Smooth muscle cell (in vitro differentiated cells): ENCODE data around the gene DUS3L. TPM values are rescaled to one million over a fixed set of nuclear protein-coding genes. Genes with fewer than 3 reads are reported as not detected.

Experiments used
- DNase-seq: peaks from one replicate; lab custom pipeline; 2025; ENCODE audit not compliant: unreplicated experiment; lab: John Stamatoyannopoulos, UW
- H2AFZ ChIP-seq: fragments of 200-600 bp; sonication (generic); 2 replicates; pipeline ENCODE4 v1.6.0; 2016; ENCODE audit warnings: antibody characterized with exemption, low read depth, mild to moderate bottlenecking
- H3F3A ChIP-seq: fragments of 200-600 bp; sonication (generic); 2 replicates; pipeline ENCODE4 v1.6.0; 2017; ENCODE audit warnings: antibody characterized with exemption, low read depth
- H3K27ac ChIP-seq: fragments of 200-600 bp; sonication (generic); 2 replicates; pipeline ENCODE4 v1.5.1; 2016; ENCODE audit warnings: low read depth, mild to moderate bottlenecking
- H3K27me3 ChIP-seq: fragments of 200-600 bp; sonication (generic); 2 replicates; pipeline ENCODE4 v1.6.1; 2016; ENCODE audit warnings: low read depth, mild to moderate bottlenecking
- H3K36me3 ChIP-seq: fragments of 200-600 bp; sonication (generic); 2 replicates; pipeline ENCODE4 v1.5.1; 2016; ENCODE audit warnings: low read depth
- H3K4me1 ChIP-seq: fragments of 200-600 bp; sonication (generic); 2 replicates; pipeline ENCODE4 v1.5.1; 2016; ENCODE audit warnings: low read depth
- H3K4me2 ChIP-seq: fragments of 200-600 bp; sonication (generic); 2 replicates; pipeline ENCODE4 v1.6.0; 2016; ENCODE audit warnings: mild to moderate bottlenecking
- H3K4me3 ChIP-seq: fragments of 200-600 bp; sonication (generic); 2 replicates; pipeline ENCODE4 v1.5.1; 2016; ENCODE audit warnings: mild to moderate bottlenecking
- H3K79me2 ChIP-seq: fragments of 200-600 bp; sonication (generic); 2 replicates; pipeline ENCODE4 v1.6.0; 2016; ENCODE audit warnings: low read depth, mild to moderate bottlenecking
- H3K9ac ChIP-seq: fragments of 200-600 bp; sonication (generic); 2 replicates; pipeline ENCODE4 v1.6.0; 2016; ENCODE audit warnings: low read depth
- H3K9me3 ChIP-seq: fragments of 200-600 bp; sonication (generic); replicated peaks from 2 replicates; pipeline ENCODE4 v1.5.1; 2016; ENCODE audit warnings: low read depth
- H4K20me1 ChIP-seq: fragments of 200-600 bp; sonication (generic); 2 replicates; pipeline ENCODE4 v1.6.0; 2016; ENCODE audit warnings: low read depth
- WGBS: methylation state at CpG from one replicate; pipeline ENCODE4 v1.1.7; 2016; ENCODE audit warnings: low lambda C conversion rate; 5-methylcytosine and 5-hydroxymethylcytosine counted together
- polyA plus RNA-seq: library from polyadenylated mRNA; unstranded; fragments of >200 nt; fragmentation: Nextera tagmentation; extraction: Ambion mirVana; gene quantifications from 2 replicates; pipeline ENCODE4 v1.2.1, GENCODE V29; 2016
- total RNA-seq: library from RNA; depleted of rRNA; stranded (reverse); fragments of >200 nt; gene quantifications from 2 replicates; pipeline ENCODE4 v1.2.3, GENCODE V29; 2014
- TF ChIP-seq, protein P1 (sequence below): fragments of 200-600 bp; sonication (generic); IDR thresholded peaks from 2 replicates; pipeline ENCODE4 v1.5.1; 2017; ENCODE audit warnings: borderline replicate concordance, mild to moderate bottlenecking, antibody characterized with exemption; ENCODE audit not compliant: insufficient read depth, poor library complexity, severe bottlenecking

DUS3L gene
- total and polyA plus RNA-seq, 2 experiments from 2014 or later, result 18.5 to 19.7 TPM

DNA sequence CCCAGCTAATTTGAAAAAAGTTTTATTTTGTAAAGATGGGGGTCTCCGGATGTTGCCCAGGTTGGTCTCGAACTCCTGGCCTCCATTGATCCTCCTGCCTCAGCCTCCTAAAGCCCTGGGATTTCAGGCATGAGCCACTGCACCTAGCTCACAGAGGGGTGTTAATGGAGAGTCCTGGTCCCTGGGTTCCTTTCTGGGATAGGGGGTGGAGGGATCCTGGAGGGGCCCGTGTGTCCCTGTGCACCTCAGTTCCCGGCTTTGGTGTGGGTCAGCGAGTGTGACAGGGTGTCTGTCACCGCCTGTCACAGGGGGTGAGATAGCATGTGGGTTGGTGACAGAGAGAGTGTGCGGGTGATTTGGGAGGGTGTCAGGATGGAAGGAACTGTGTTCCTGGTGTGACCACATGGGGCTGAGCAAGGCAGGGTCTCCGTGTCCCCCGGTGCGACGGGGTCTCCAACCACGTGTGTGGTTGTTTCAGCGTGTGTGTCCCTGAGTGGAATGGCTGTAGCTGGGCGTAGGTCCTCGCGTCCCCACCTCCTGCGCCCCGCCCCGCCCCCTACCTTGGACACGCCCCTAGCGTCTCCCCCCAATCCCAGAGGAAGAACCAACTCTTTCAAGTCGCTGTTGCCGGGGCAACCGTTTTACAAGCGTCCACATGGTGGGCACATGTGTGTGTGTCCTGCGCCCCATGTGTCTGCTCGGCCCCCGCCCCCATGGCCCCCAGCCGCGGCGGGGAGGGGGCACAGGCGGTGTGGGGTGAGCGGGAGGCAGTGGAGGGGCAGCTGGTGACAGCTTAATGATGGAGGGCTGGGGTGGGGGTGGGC lies 11.0 kb upstream of the DUS3L start:
- no peak overlapping the region for H3K27ac ChIP-seq
- H3K4me2 ChIP-seq, result peak overlapping the region; percentile 48
- no peaks in the 10 kb centered on the region for H3K4me1 ChIP-seq
- TF ChIP-seq, protein P1, sequence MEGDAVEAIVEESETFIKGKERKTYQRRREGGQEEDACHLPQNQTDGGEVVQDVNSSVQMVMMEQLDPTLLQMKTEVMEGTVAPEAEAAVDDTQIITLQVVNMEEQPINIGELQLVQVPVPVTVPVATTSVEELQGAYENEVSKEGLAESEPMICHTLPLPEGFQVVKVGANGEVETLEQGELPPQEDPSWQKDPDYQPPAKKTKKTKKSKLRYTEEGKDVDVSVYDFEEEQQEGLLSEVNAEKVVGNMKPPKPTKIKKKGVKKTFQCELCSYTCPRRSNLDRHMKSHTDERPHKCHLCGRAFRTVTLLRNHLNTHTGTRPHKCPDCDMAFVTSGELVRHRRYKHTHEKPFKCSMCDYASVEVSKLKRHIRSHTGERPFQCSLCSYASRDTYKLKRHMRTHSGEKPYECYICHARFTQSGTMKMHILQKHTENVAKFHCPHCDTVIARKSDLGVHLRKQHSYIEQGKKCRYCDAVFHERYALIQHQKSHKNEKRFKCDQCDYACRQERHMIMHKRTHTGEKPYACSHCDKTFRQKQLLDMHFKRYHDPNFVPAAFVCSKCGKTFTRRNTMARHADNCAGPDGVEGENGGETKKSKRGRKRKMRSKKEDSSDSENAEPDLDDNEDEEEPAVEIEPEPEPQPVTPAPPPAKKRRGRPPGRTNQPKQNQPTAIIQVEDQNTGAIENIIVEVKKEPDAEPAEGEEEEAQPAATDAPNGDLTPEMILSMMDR, result no peak
- H3K27me3 ChIP-seq, result peaks cover 10% of the 10 kb centered on the region
- no peaks in the 10 kb centered on the region for H3K36me3 ChIP-seq
- H3K4me3 ChIP-seq, result no peak overlapping the region
- 74% methylated on average over 12 of the region's 33 CpGs for WGBS
- H2AFZ ChIP-seq, result no peak overlapping the region
- H3K79me2 ChIP-seq, result no peaks in the 10 kb centered on the region
- H3K9me3 ChIP-seq, result no peaks in the 10 kb centered on the region
- H3K9ac ChIP-seq, result no peak overlapping the region
- H4K20me1 ChIP-seq, result no peaks in the 10 kb centered on the region
- DNase-seq, result peak; percentile 28
- H3F3A ChIP-seq, result peaks cover 12% of the 10 kb centered on the region

GRCh38 chr19:5800361-5801270 lies 9.7 kb upstream of the DUS3L start:
- DNase-seq, result no peak
- TF ChIP-seq, protein P1, result no peak
- no peaks in the 10 kb centered on the region for H3K4me1 ChIP-seq
- H3K9me3 ChIP-seq, result no peaks in the 10 kb centered on the region
- no peak overlapping the region for H3K9ac ChIP-seq
- H3K27me3 ChIP-seq, result peaks cover 8% of the 10 kb centered on the region
- peaks cover 12% of the 10 kb centered on the region for H3F3A ChIP-seq
- 89% methylated on average over 17 of the region's 17 CpGs for WGBS
- H3K27ac ChIP-seq, result no peak overlapping the region
- no peak overlapping the region for H2AFZ ChIP-seq
- H3K4me3 ChIP-seq, result no peak overlapping the region
- no peaks in the 10 kb centered on the region for H4K20me1 ChIP-seq
- no peak overlapping the region for H3K4me2 ChIP-seq
- H3K79me2 ChIP-seq, result no peaks in the 10 kb centered on the region
- no peaks in the 10 kb centered on the region for H3K36me3 ChIP-seq

DNA sequence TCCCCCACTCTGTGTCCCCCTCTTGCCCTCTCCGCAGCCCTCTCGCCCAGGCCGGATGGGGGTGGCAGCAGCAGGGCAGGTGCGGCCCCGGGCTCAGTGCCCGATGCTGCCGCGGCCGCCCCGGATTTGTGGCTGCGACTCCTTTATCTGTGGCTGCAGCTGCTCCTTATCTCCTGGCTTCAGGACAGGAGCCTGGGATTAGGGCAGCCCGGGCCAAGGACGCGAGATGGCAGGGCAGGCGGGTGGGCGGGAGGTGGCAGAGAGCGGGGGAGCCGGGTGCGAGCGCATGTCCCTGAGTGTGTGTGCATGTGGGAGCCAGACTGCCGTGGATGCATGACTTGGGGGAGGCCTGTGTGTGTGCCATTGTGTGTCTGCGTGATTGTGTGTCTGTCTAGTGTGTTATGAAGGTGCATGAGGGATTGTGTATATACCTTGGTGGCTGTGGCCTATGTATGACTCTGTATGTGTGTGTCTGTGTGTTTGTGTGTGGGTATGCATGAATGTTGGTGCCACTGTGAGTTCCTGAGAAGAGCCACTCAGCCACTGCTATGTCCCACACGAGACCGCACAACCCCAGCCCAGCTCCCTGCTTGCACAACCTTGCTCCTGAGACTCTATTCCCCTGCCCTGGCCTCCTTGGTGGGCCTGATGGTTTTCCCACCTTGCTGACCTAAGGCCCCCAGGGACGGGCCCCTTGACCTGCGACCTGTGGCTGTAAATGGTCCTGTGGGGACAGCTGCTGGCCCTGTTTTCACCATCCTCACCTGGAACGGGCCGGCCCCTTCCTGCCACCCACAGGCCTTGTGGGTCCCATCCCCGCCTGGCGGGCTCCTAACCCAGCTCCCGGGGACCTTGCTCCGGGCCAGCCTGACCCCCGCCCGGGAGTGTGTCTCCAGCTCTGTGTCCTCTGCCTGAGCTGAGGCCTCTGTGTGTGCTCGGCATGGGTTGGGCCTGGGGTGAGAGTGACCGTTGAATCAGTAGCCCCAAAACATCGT lies 8.6 kb upstream of the DUS3L start:
- Histone ChIP-seq H3K9me3 (no peaks in the 10 kb centered on the region), H3K27ac (no peak overlapping the region), H3K4me1 (no peaks in the 10 kb centered on the region), H3K36me3 (no peaks in the 10 kb centered on the region), H3K27me3 (peaks cover 4% of the 10 kb centered on the region), H3K4me2 (no peak overlapping the region), H3F3A (peaks cover 11% of the 10 kb centered on the region), H3K79me2 (no peaks in the 10 kb centered on the region), H4K20me1 (no peaks in the 10 kb centered on the region), H3K4me3 (no peak overlapping the region), H2AFZ (no peak overlapping the region), H3K9ac (no peak overlapping the region)
- WGBS, result 63% methylated on average over 36 of the region's 37 CpGs
- no peak for DNase-seq
- TF ChIP-seq, protein P1, result no peak
